ENCODE results near the gene RFFL. TPM values are rescaled to one million over a fixed set of nuclear protein-coding genes. Genes with fewer than 3 reads are reported as not detected.

The RFFL gene
- total RNA-seq, 2 donors from 2014 or later, result 46.6 to 51.3 TPM

DNA sequence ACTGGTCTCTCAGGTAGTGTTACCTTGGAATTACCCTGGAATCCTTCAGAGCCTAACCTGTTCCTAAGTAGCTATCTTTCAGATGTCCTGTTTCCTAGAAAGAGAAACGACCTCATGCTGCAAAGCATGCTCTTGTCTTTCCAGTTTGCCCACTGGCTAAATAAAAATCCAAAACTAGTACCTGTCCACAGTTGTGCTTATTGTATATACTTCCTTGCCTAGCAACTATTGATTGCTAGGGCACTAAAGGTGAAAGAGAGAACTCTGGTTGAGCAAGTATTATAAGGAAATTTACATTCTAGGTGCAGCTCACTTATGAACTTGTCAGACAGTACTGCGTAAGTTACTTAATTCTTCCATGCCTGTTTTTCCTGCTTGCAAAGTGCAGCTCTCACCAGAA lies 44.7 kb downstream of the RFFL start:
- 50% methylated on average over 2 of the region's 2 CpGs for WGBS
- H3K4me1 ChIP-seq (replicated peaks), result peaks cover 4% of the 10 kb centered on the region
- H3K27ac ChIP-seq, result no peak overlapping the region
- no peak for TF ChIP-seq CTCF (IDR thresholded peaks at IDR 0.05)
- no peak for TF ChIP-seq POLR2AphosphoS5 (IDR thresholded peaks at IDR 0.05)
- TF ChIP-seq POLR2A (IDR thresholded peaks at IDR 0.05), result no peak
- H3K27me3 ChIP-seq (replicated peaks; ENCODE audit: insufficient read depth), result no peaks in the 10 kb centered on the region
- no peaks in the 10 kb centered on the region for H3K36me3 ChIP-seq
- H3K4me3 ChIP-seq, result no peak overlapping the region
- no peak for DNase-seq (ENCODE audit: low spot score)
- H3K9me3 ChIP-seq, result no peaks in the 10 kb centered on the region
- intact Hi-C loops (cut with DNase I), result no loop called here

DNA sequence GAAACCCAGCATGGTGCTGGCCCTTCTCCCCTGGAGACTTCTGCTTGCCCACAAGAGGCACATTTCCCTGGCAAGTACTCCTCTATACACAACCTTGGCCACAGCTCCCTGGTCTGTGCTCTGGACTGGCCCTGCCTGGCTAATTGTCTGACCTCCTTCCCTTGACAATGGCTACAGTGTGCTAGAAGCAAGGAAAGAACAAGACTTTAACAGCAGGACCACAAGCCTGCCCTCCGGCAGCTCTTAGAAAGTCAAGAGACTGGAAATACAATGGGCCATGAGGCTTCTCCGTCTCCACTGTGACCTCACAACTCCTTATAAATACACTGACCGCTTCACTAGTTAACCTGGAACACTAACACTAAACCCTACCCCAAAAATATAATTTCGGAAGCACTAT lies 46.5 kb downstream of the RFFL start:
- intact Hi-C loops (cut with DNase I), result no loop called here

GRCh38 chr17:35016369-35016768 lies 47.1 kb downstream of the RFFL start:
- 96% methylated on average over 4 of the region's 4 CpGs for WGBS
- H3K4me3 ChIP-seq, result no peak overlapping the region
- peaks cover 0 to 3% of the 10 kb centered on the region in 2 donors for H3K36me3 ChIP-seq
- no peak overlapping the region for H3K27ac ChIP-seq
- TF ChIP-seq CTCF (IDR thresholded peaks at IDR 0.05) (no peak), POLR2AphosphoS5 (IDR thresholded peaks at IDR 0.05) (no peak), POLR2A (IDR thresholded peaks at IDR 0.05) (no peak)
- intact Hi-C loops (cut with DNase I), result no loop called here
- no peaks in the 10 kb centered on the region for H3K27me3 ChIP-seq (replicated peaks; ENCODE audit: insufficient read depth)
- no peaks in the 10 kb centered on the region for H3K4me1 ChIP-seq (replicated peaks)
- H3K9me3 ChIP-seq, result no peaks in the 10 kb centered on the region
- DNase-seq (ENCODE audit: low spot score), result no peak

More for the DNA sequence above, 46.5 kb downstream of the RFFL start:
- H3K27ac ChIP-seq, result no peak overlapping the region
- no peaks in the 10 kb centered on the region for H3K27me3 ChIP-seq (replicated peaks; ENCODE audit: insufficient read depth)
- TF ChIP-seq POLR2A (IDR thresholded peaks at IDR 0.05), result no peak
- no peak for TF ChIP-seq POLR2AphosphoS5 (IDR thresholded peaks at IDR 0.05)
- no peak for TF ChIP-seq CTCF (IDR thresholded peaks at IDR 0.05)
- DNase-seq (ENCODE audit: low spot score), result no peak
- H3K4me1 ChIP-seq (replicated peaks), result no peaks in the 10 kb centered on the region
- H3K9me3 ChIP-seq, result no peaks in the 10 kb centered on the region
- 94% methylated on average over 4 of the region's 4 CpGs for WGBS
- H3K36me3 ChIP-seq, result peaks cover 0 to under 1% of the 10 kb centered on the region in 2 donors
- H3K4me3 ChIP-seq, result no peak overlapping the region

- intact Hi-C loops (cut with DNase I), result no loop called here
- no peak overlapping the region for H3K4me3 ChIP-seq
- no peak overlapping the region for H3K27ac ChIP-seq
- H3K36me3 ChIP-seq, result peaks cover 0 to 3% of the 10 kb centered on the region in 2 donors
- TF ChIP-seq CTCF (IDR thresholded peaks at IDR 0.05), result no peak
- no peak for TF ChIP-seq POLR2AphosphoS5 (IDR thresholded peaks at IDR 0.05)
- TF ChIP-seq POLR2A (IDR thresholded peaks at IDR 0.05), result no peak
- H3K9me3 ChIP-seq, result no peaks in the 10 kb centered on the region
- DNase-seq (ENCODE audit: low spot score), result no peak
- 64% methylated on average over 5 of the region's 5 CpGs for WGBS
- no peaks in the 10 kb centered on the region for H3K4me1 ChIP-seq (replicated peaks)
- no peaks in the 10 kb centered on the region for H3K27me3 ChIP-seq (replicated peaks; ENCODE audit: insufficient read depth)
Observed at GRCh38 chr17:35011671-35012216, 51.8 kb downstream of the RFFL start.

DNA sequence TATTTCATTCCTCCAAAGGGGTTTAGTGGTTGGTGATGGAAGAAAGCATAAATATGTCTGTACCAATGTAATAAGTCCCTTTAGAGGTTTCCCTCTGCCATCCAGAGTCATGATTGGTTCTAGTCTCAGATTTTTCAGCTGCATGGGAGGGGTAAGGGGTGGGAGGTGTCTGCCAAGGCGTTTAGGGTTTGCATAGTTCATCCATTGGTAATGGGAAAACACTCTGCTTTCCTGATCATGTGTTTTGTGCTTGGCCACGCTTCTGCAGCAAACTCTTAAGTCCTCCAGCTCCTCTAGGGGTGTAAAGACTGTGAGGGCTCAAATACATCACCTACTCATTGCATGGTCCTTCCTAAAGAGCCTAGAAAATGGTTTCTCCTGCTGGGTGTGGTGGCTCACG lies 53.4 kb downstream of the RFFL start:
- WGBS, result 77% methylated on average over 3 of the region's 3 CpGs
- Histone ChIP-seq H3K36me3 (peaks cover 0 to 3% of the 10 kb centered on the region in 2 donors), H3K4me1 (replicated peaks) (no peaks in the 10 kb centered on the region), H3K27ac (no peak overlapping the region), H3K27me3 (replicated peaks; ENCODE audit: insufficient read depth) (no peaks in the 10 kb centered on the region), H3K9me3 (no peaks in the 10 kb centered on the region), H3K4me3 (no peak overlapping the region)
- TF ChIP-seq POLR2AphosphoS5 (IDR thresholded peaks at IDR 0.05), result no peak
- TF ChIP-seq POLR2A (IDR thresholded peaks at IDR 0.05), result no peak
- no peak for TF ChIP-seq CTCF (IDR thresholded peaks at IDR 0.05)
- intact Hi-C loops (cut with DNase I), result no loop called here
- no peak for DNase-seq (ENCODE audit: low spot score)

All from prostate gland (tissue), 2 donors.